ENCODE data around the gene TEK.

The TEK gene

DNA sequence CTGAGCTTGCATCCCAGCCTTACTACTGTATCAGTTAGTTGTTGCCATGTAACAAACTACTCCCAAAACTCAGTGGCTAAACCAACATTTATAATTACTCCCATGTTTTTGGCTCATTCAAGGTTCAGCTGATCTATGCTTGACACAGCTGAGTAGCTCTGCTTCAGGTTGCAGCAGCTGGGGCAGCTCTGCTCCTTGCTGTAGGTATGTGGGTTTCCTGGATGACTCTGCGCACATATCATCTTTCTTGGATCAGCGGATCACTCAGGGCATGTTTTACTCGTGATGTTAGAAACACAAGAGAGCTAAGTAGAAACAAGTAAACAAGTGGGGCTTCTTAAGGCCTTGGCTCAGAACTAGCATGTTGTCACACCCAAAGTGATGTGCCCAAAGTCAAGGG lies 15.1 kb downstream of the TEK start:
- DNase-seq (ENCODE audit: low read depth): no peak

DNA sequence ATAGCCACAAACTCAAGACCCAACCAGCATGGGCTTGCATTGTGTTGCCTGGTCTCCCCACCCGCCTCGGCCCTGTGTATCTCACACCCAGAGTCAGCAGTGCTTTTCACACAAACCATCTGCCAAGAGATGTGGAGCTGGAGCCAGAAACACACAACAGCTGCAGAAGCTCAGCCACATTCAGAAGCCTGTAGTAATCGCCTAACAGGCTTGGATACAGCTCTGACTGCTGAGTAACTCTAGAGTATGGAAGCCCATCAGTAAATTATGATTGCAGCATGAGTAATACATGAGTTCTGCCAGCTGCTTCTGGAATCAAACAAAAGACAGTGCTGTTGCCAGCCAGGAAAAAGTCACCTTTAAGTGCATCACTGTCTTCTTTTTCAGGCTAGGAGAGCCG lies 16.0 kb downstream of the TEK start:
- DNase-seq (ENCODE audit: low read depth): no peak

DNA sequence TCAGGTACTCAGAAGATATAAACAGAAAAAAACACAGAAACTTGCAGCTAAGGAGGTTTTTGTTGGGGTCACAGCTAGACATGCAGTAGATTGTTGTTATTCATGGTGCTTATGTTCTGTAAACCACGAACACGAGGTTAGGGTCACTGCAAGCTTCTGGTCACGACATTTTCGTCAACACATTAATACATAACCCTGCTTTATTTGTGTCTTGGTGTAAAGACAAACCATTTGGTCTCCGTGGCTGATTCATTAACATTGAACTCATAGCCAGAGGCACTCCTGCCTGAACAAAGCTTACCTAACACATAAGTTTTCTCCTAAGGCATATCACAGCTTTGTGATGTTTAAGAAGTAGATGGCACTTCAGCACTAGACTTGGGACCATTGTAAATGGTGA lies 16.9 kb downstream of the TEK start:
- DNase-seq (ENCODE audit: low read depth): no peak

DNA sequence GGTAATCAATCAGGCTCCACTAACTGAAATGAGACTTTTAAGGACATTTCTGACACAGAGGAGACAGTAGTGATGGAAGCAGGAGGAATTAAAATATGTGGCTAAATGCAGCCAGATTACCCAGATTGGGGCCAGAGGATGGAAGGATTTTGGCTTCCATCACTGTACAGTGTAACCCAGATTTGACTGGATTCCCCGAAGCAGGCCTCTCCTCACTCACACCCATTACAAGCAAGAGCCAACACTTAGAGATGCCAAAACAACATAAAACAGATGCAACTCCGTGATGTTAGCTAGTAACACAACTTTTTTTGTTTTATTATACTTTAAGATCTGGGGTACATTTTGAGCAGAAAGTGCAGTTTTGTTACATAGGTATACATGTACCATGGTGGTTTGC lies 17.6 kb downstream of the TEK start:
- no peak for DNase-seq (ENCODE audit: low read depth)

DNA sequence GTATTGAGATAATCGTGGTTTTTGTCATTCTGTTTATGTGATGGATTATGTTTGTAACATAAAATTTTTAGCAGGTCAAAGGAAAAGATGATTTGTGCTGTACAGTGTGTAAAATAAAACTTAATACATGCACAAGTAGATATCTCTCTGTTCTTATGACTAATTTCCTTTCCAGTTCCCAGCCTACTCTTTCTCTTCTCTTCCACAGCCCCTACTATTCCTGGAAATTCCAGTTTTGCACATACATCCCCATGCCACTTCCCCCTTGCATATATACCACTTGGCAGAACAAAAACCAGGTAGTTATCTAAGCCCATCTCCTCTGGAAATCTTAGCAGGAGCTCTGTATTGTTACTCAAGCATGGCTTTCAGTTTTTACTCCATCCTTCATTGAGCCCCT lies 20.2 kb downstream of the TEK start:
- no peak for DNase-seq (ENCODE audit: low read depth)

DNA sequence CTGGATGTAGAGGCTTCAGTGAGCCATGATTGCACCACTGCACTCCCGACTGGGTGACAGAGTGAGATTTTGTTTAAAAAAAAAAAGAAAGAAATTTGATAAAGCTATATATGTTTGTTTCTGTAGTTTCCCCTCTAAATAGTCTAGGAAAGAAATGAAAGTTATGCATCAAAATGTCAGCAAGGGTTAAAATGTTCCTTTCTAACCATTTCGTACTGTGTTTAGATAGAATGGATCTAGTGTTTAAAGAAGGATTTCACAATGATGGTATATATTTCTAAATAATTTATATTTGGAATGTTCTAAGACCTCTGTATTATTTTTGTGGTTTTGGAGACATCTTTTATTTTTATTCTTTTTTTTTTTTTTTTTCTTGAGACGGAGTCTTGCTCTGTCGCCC lies 22.7 kb downstream of the TEK start:
- DNase-seq (ENCODE audit: low read depth): no peak

DNA sequence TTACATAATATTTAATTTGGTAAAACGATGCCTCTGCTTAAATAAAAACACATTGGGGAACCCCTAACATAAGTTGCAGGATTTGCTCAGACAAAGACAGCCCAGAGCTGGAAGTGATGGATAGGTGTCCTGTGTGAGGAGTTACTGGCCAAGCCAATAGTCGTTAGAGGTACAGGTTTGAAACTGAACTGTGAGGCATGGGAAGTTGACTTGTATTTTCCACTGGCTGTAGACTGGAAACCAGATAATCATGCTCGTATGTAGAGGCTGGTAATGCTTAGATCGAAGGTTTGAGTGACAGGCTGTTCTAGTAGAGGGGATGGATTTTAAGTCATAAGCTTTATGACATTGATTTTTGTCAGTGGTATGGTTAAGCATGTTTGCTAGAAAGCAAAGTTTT lies 24.8 kb downstream of the TEK start:
- DNase-seq (ENCODE audit: low read depth): no peak

DNA sequence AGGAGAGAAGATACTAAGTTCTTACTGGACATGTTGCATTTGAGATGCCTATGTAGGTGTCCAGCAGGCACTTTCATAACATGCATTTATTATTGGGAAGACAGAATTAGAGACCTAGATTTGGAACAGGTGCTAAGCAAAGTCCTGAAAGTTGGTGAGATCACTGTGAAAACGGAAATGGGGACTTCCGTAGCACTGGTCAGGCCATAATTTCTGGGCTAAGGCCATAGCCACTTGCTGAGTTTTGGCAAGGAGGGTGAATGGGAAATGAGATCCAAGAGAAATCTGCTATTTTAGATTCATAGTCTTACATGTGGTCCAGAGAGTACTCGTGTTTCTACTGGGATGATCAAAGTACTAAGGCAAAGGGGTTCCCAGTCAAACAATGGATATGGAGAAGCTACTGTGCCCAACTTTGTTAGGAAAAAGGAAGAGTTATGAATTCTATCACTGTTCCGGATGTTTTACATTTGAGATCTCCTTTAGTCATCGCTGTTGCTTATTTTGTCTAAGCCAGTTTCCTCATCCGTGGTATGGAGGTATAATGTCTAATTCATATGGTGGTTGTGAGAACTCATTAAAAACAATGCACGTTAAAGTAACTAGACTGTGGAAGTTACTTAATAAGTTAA lies 33.4 kb downstream of the TEK start:
- no peak for DNase-seq (ENCODE audit: low read depth)

DNA sequence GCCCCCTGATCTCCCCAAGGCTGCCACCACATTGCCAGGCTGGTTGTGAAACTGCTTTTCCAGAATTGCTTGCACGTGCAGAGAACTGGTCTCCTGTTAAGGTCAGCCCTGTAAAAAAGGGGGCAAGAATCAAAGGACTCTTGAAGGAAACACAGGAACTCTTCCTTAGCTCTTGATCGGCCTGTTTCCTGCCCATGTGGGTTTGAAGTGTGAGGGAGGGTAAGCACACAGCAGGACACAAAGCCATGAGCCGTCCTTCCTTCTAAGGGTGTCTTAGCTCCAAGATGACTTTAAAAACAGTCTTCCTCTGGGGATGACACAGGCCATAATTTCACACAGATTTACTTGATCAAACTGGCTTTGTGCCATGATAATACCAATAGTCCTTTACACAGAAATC lies 36.1 kb downstream of the TEK start:
- DNase-seq (ENCODE audit: low read depth): no peak

DNA sequence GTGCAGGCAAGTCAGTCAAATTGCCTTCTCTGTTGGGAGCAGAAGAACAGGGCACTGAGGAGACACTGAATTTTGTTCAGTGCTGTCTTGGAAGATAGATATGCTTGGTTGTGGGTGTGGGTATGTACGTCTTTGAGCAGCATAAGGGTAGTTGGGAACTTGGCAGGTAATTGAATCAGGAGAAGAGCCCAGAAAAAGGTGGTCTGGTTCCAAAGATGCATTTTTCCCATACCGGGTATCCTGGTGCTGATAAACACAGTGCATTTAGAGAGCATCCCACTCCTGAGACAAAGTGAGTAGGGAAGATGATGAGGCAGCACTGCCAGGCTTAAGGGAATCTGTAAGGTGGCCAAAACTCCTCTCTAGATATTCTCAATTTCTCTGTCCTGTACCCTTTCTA lies 40.6 kb downstream of the TEK start:
- no peak for DNase-seq (ENCODE audit: low read depth)

DNA sequence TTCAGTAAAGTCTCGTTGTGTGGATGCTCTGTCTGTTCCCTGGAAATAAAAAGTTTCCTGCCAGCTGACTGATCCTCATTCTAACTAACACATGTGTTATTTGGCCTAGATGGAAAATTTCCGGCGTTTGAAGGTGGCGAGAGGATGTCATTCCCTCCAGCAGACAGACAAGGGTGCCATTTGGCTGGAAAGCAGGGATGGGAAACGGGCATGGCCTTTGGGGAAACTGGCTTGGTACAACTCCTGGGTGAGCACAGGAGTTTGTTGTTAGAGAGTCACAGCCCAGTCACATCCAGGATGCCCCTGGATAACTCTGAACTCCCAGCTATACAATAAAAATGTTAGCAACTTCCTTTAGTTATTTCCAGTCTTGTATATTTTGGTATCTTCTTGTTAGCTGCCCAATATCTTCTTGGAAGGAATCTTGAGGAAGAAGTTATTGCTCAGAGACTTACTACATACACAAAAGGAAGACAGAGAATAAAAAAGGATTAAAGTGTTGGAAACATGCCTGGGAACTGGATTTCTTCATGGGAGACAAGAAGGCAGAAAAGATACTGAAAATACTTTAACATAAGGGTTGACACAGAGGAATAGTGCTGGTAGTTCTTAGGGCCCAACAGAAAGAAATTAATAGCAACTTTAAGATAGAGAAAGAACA lies 41.9 kb downstream of the TEK start:
- DNase-seq (ENCODE audit: low read depth): no peak

DNA sequence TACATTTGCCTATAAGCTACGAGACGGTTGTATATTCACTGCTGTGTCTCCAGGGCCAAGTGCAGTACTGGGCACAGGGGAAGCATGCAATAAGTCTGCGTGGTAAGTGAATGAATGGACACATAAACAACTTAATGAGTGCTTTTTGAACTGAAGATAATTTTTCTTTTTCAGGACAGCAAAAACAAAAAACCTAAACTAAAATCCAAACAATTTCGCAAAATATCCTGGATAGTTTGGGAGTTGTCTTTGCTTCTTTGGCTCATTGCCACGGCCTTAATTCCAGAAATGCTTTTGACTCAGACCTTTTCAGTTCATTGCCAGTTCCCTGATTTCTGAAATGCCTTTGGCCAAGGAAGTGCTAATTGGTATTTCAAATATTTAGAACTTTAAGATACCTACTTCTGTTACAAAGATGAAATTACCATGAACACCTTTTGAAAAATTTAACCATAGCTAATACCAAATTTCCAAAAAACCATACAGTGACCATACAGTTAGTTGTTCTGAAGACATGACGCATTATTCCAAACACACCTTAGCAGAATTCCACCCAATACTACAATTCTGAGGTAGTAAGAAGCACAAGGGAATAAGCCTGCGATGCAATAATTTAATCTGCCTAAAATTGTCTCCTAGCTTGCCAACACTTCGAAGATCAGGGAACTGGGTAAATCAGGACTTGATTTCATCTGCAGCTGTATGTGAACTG lies 42.8 kb downstream of the TEK start:
- no peak for DNase-seq (ENCODE audit: low read depth)

DNA sequence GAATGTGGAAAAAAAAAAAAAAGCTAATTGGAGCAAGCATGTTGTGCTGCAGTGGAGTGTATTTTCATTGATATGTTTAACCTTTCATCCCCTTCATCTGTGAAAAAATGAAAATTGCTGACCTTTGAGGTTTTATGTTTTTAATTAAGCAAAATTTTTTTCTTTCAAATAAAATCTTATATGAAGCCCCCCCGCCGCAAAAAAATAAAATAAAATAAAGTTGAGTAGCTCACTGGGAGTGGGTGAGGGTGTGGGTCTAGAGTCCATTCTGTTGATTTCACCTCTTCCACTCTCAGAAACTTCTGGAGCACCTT lies 43.3 kb downstream of the TEK start:
- DNase-seq (ENCODE audit: low read depth): no peak

DNA sequence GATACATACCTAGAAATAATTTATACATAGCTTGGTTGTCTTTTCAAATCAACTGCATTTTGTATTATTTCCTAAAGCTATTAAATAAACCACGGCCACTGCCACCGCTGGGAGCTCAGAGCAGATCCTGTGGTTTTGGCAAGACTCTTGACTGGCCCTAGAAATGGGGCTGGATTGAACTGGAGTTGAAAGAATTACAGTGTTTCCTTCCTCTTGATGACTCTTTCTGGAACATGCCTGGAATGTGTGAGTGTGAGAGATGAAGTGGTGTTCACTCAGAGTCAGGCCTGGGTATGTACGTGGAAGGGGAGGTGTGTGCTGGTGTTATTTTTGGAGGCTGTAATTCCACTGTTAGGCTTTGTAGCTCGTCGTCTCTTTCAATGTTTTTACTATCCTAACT lies 45.9 kb downstream of the TEK start:
- no peak for DNase-seq (ENCODE audit: low read depth)

DNA sequence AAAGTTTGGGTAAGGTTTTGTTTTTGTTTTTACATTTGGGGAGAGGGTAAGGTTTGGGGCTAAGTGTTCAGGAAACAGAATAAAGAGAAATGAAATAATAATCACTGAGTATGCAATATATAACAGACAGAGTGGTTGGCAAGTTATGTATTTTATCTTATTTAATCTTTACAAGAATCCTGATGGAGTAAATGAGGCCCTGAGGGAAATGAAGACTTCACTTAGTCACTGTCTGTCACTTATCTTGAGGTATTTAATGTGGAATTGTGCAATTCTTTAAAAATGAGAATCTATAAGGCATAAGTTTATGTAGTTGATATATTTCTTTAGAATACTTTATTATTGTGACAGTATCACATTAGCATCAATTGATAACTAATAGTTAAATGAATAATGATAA lies 48.1 kb downstream of the TEK start:
- DNase-seq (ENCODE audit: low read depth): no peak

DNA sequence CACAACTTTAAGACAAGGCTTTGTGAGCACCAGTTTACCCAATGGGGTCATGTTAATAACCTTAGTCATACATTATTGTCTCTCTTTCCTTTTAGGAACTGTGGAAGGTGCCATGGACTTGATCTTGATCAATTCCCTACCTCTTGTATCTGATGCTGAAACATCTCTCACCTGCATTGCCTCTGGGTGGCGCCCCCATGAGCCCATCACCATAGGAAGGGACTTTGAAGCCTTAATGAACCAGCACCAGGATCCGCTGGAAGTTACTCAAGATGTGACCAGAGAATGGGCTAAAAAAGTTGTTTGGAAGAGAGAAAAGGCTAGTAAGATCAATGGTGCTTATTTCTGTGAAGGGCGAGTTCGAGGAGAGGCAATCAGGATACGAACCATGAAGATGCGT lies 48.7 kb downstream of the TEK start:
- no peak for DNase-seq (ENCODE audit: low read depth)

DNA sequence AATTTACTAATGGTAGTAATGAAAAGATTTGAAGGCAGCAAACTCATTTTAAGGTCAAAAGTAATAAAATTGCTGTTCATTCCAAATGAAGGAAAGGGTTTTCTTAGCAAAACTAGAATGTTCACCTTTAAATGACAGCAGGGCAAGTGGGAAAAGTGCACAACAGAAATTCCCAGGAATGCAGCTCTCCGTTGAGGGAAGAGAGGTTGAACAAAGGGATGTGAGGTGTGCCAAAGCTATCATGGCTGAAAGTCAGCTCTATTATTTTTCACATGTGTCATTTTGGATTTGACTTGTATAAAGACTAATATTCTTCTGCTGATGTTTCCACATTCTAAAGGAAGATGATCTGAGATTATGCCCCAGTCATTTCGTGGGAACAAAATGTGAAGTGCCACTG lies 51.6 kb downstream of the TEK start:
- no peak for DNase-seq (ENCODE audit: low read depth)

DNA sequence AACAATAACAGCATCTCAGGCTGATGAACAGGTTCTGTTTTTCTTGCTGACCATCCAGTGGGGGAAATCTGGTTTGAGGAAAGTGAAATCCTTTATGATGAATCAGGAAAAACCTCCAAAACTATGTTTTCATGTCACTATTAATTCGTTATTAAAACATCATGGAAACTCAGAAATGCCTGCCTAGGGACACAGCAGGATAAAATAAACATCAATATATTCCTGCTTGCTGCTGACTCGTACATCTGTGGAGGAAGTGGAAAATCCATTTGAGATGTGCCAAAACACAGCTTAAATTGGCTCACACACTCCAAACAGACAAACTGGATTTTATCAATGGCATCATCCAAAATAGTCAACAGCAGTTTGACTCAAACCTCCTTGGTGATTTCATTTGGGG lies 53.0 kb downstream of the TEK start:
- no peak for DNase-seq (ENCODE audit: low read depth)

DNA sequence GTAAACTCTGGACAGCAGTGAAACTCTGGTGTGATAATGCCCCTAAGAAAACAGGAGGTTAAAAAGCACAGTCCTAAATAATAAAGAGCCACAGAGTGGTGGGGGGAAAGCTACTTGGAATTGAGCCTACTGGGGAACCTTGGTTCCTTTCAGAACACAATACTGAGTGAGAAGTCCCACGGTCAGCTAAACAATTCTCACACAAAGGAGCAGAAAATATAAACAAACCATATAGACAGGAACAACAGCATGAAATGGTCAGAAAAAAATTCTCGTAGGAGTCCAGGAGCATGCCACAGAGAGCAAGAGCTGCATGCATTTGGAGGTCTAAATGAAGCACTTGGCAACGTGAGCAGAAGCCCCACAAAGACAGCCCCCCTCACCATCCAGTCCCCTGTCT lies 56.0 kb downstream of the TEK start:
- DNase-seq (ENCODE audit: low read depth): no peak

DNA sequence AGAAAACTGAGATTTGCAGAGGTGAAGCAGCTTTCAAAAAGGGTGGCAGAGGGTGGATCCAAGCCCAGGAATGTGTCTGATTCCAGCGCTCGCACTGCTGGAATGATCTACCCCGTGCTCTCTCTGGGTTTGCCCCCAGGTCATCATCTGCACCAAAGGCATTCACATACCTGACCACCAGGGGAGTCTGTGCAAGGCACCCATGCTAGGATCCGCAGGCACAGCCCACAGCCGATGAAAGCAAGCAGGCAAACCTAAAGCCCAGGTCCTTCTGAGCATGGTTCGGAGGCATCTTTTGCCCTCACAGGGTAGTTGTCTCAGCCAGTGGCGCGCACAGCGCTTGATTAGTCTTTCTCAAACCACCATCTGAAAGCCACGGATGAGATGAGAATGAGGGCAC lies 56.6 kb downstream of the TEK start:
- DNase-seq (ENCODE audit: low read depth): no peak

DNA sequence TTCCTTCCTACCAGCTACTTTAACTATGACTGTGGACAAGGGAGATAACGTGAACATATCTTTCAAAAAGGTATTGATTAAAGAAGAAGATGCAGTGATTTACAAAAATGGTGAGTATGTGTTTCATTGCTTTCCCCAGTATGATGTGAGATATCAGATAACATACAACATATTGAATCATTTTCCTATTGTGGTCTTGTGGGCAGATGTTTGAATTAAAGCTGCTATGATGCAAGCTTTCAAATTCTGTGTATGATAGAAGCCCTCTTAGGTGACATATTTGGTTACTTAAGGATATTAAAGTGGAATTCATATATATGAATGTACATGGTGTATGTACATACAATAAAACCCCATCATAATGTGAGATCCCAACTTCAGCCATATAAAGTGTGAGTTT lies 59.5 kb downstream of the TEK start:
- no peak for DNase-seq (ENCODE audit: low read depth)

DNA sequence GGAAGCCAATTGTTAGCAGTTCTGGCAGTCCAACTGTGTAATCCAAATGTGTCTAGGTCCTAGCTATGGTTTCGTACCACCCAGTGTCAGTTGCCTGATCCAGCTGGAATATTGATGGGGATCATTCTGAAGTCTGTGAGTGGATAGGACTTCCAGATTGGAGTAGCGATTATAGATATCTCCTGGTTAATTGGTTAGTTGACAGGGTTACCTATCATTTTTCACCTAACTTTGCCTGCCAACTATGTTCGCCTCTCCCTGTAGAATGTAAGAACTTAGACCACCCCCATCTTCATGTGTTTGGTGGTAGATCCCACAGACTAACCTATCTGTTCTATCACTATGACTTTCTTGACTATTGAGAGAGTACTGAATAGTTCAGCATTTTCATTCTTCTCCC lies 59.9 kb downstream of the TEK start:
- no peak for DNase-seq (ENCODE audit: low read depth)

DNA sequence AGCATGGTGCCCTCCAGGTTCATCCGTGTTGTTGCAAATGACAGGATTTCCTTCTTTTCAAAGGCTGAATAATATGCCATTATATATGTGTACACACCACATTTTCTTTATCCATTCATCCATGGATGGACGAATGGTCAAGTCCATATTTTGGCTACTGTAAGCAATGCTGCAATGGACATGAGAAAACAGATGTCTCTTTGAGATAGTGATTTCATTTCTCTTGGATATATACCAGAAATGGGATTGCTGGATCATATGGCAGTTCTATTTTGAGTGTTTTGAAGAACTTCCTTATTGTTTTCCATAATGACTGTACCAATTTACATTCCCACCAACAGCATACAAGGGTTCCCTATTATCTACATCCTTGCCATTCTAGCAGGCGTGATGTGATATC lies 67.9 kb downstream of the TEK start:
- DNase-seq (ENCODE audit: low read depth): no peak

DNA sequence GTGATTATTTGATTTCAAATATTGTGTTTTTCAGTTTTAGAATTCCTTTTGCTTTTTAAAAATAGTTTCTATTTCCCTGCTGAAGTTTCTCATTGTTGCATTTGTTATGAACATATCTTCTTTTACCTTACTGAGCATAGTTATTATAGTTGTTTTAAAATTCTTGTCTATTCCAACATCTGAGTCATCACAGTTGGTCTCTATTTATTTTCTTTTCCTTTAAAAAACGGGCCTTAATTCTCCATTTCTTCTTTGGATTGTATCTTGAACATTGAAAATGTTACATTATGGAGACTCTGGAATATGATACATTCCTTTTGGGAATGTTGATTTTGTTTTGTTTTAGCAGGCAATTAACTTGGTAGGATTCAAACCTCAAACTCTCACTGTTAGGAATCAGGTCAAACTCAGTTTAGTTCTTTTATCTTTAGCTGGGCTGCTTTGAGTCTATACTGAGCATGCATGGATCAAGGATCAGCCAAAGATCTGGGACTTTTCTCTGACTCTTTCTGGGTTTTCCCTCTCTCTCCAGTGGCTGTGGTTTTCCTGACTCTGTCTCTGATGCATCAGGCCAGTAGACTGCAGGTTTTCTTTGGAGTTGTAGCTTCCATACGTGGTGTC lies 70.3 kb downstream of the TEK start:
- DNase-seq (ENCODE audit: low read depth): no peak

Measured in activated T-cell treated with anti-CD3 and anti-CD28 coated beads for 48 hours (primary cell).